HepG2 (cell line): Measurements from ENCODE around the gene ADCY1. TPM values are rescaled to one million over a fixed set of nuclear protein-coding genes. Genes with fewer than 3 reads are reported as not detected.
A peak's percentile ranks its signal among the peaks of the same experiment; 100 is the strongest.

Experiments
- CEBPG ChIP-seq: IDR thresholded peaks from 2 replicates; pipeline ENCODE4 v1.6.1; 2016
- ETV5 ChIP-seq: IDR thresholded peaks from 2 replicates; pipeline ENCODE4 v1.6.1; 2018; ENCODE audit warnings: missing biosample characterization, missing genetic modification reagents, inconsistent platforms, borderline replicate concordance
- GABPB1 ChIP-seq: IDR thresholded peaks from 2 replicates; pipeline ENCODE4 v1.6.1; 2016; ENCODE audit warnings: mild to moderate bottlenecking, missing genetic modification reagents, moderate library complexity, missing compliant biosample characterization
- GTF2F1 ChIP-seq: fragments of 150-350 bp; IDR thresholded peaks from 2 replicates; pipeline ENCODE4 v1.6.1; 2014; ENCODE audit warnings: low read length
- HNF4A ChIP-seq: sonication (generic); formaldehyde crosslinking; IDR thresholded peaks from 2 replicates; pipeline ENCODE4 v1.4.0; 2020; ENCODE audit warnings: missing genetic modification reagents
- MTF2 ChIP-seq: sonication (generic); formaldehyde crosslinking; IDR thresholded peaks from 2 replicates; pipeline ENCODE4 v1.5.0; 2020; ENCODE audit warnings: missing genetic modification reagents, borderline replicate concordance
- NAIF1 ChIP-seq: sonication (generic); formaldehyde crosslinking; IDR thresholded peaks from 2 replicates; pipeline ENCODE4 v1.5.0; 2020; ENCODE audit warnings: mild to moderate bottlenecking, missing genetic modification reagents, borderline replicate concordance
- NFE2L1 ChIP-seq: sonication (generic); formaldehyde crosslinking; IDR thresholded peaks from 2 replicates; pipeline ENCODE4 v1.4.0; 2020; ENCODE audit warnings: missing genetic modification reagents, mild to moderate bottlenecking, borderline replicate concordance
- PBX3 ChIP-seq: sonication (generic); formaldehyde crosslinking; IDR thresholded peaks from 2 replicates; pipeline ENCODE4 v1.8.1; 2023; ENCODE audit warnings: missing genetic modification reagents, inconsistent platforms, borderline replicate concordance
- PITX1 ChIP-seq: sonication (generic); formaldehyde crosslinking; IDR thresholded peaks from 2 replicates; pipeline ENCODE4 v1.5.1; 2020; ENCODE audit warnings: mild to moderate bottlenecking, missing genetic modification reagents
- PPARG ChIP-seq: conservative IDR thresholded peaks from 2 replicates; pipeline ENCODE4 v1.6.1; 2016; ENCODE audit warnings: missing biosample characterization, missing genetic modification reagents
- RBFOX2 ChIP-seq: fragments of 200-400 bp; formaldehyde crosslinking; IDR thresholded peaks from 2 replicates; pipeline ENCODE4 v1.6.1; 2017; ENCODE audit warnings: low read depth, mild to moderate bottlenecking, low read length
- SCMH1 ChIP-seq: sonication (generic); formaldehyde crosslinking; IDR thresholded peaks from 2 replicates; pipeline ENCODE4 v1.9.0; 2021; ENCODE audit warnings: missing genetic modification reagents, mild to moderate bottlenecking, borderline replicate concordance
- SKI ChIP-seq: fragments of 450-650 bp; IDR thresholded peaks from one replicate; pipeline ENCODE4 v1.6.1; 2018; ENCODE audit warnings: mild to moderate bottlenecking; ENCODE audit not compliant: partially characterized antibody
- STAT5B ChIP-seq: sonication (generic); formaldehyde crosslinking; IDR thresholded peaks from 2 replicates; pipeline ENCODE4 v1.4.0; 2020; ENCODE audit warnings: missing genetic modification reagents
- TEAD3 ChIP-seq: optimal IDR thresholded peaks from 2 replicates; pipeline ENCODE3; 2016; ENCODE audit warnings: borderline replicate concordance
- ZC3H4 ChIP-seq: sonication (generic); formaldehyde crosslinking; IDR thresholded peaks from 2 replicates; pipeline ENCODE4 v1.4.0; 2020; ENCODE audit warnings: missing genetic modification reagents, borderline replicate concordance
- ZNF18 ChIP-seq: sonication (generic); formaldehyde crosslinking; IDR thresholded peaks from 2 replicates; pipeline ENCODE4 v1.8.0; 2022; ENCODE audit warnings: mild to moderate bottlenecking, missing genetic modification reagents; ENCODE audit not compliant: insufficient replicate concordance
- ZNF180 ChIP-seq: sonication (generic); formaldehyde crosslinking; IDR thresholded peaks from 2 replicates; pipeline ENCODE4 v1.4.0; 2020; ENCODE audit warnings: low read depth, missing genetic modification reagents, borderline replicate concordance
- ZNF296 ChIP-seq: sonication (generic); formaldehyde crosslinking; conservative IDR thresholded peaks from 2 replicates; pipeline ENCODE4 v1.5.0; 2020; ENCODE audit warnings: mild to moderate bottlenecking, missing genetic modification reagents
- ZNF30 ChIP-seq: sonication (generic); formaldehyde crosslinking; IDR thresholded peaks from 2 replicates; pipeline ENCODE4 v1.5.0; 2020; ENCODE audit warnings: mild to moderate bottlenecking, missing genetic modification reagents
- ZNF576 ChIP-seq: sonication (generic); formaldehyde crosslinking; IDR thresholded peaks from 2 replicates; pipeline ENCODE4 v1.4.0; 2020; ENCODE audit warnings: mild to moderate bottlenecking, missing genetic modification reagents
- ZNF598 ChIP-seq: sonication (generic); formaldehyde crosslinking; IDR thresholded peaks from 2 replicates; pipeline ENCODE4 v1.5.1; 2020; ENCODE audit warnings: mild to moderate bottlenecking, missing genetic modification reagents, borderline replicate concordance
- ZNF652 ChIP-seq: IDR thresholded peaks from 2 replicates; pipeline ENCODE4 v1.6.1; 2016; ENCODE audit warnings: low read depth, borderline replicate concordance
- ZNF790 ChIP-seq: sonication (generic); formaldehyde crosslinking; IDR thresholded peaks from 2 replicates; pipeline ENCODE4 v1.8.0; 2022; ENCODE audit warnings: missing genetic modification reagents, mild to moderate bottlenecking, borderline replicate concordance
- polyA plus RNA-seq, 8 experiments: library from polyadenylated mRNA; depleted of rRNA in 3 of 8; stranded (reverse) in 7 of 8; unstranded in 1 of 8; fragments of >200 nt; fragmentation: Illumina TruSeq in 4 of 8; extraction: Trizol in 4 of 8; gene quantifications; 2 replicates each; pipeline versions ENCODE4 v1.2.1 to v1.2.3, GENCODE V29; 2011 to 2016; ENCODE audit warnings: low read depth in 4 of 8, missing spikeins in 1 of 8, mixed read lengths in 1 of 8; ENCODE audit not compliant: insufficient read depth in 1 of 8
- total RNA-seq, 5 experiments: library from RNA; depleted of rRNA; stranded (reverse); fragments of >200 nt; fragmentation: Illumina TruSeq; extraction: Trizol; gene quantifications; 2 replicates each; pipeline ENCODE4 v1.2.3, GENCODE V29; 2016; ENCODE audit warnings: low read depth in 1 of 5
- TF ChIP-seq, protein P1 (sequence below): sonication (generic); formaldehyde crosslinking; IDR thresholded peaks from 2 replicates; pipeline ENCODE4 v1.8.0; 2022; ENCODE audit warnings: low read depth, missing genetic modification reagents
- TF ChIP-seq, protein P2 (sequence below): sonication (generic); formaldehyde crosslinking; IDR thresholded peaks from 2 replicates; pipeline ENCODE4 v1.8.0; 2022; ENCODE audit warnings: mild to moderate bottlenecking, missing genetic modification reagents, moderate library complexity

ADCY1 gene
- total and polyA plus RNA-seq, 2 of the 13 experiments (the other 11 are each of a cell fraction or from before 2014, with no cell fraction given), result 0.80 to 1.2 TPM

- TF ChIP-seq, protein P1, sequence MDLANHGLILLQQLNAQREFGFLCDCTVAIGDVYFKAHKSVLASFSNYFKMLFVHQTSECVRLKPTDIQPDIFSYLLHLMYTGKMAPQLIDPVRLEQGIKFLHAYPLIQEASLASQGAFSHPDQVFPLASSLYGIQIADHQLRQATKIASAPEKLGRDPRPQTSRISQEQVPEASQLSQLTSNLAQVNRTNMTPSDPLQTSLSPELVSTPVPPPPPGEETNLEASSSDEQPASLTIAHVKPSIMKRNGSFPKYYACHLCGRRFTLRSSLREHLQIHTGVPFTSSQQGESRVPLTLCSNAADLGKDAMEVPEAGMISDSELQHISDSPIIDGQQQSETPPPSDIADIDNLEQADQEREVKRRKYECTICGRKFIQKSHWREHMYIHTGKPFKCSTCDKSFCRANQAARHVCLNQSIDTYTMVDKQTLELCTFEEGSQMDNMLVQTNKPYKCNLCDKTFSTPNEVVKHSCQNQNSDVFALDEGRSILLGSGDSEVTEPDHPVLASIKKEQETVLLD (CRISPR knock-in tag), result no peak
- no peak for TF ChIP-seq ZNF18 (CRISPR knock-in tag)
- no peak for TF ChIP-seq ZC3H4
- TF ChIP-seq ETV5 (CRISPR knock-in tag), result peak; percentile 72; the same call in 1 of the 2 replicates
- no peak for TF ChIP-seq NFE2L1
- peak; percentile 90 for TF ChIP-seq HNF4A (CRISPR knock-in tag)
- peak; percentile 62 for TF ChIP-seq GABPB1 (CRISPR knock-in tag)
- TF ChIP-seq ZNF598, result no peak; the same call in 1 of the 2 replicates
- no peak for TF ChIP-seq ZNF790 (CRISPR knock-in tag)
- 0 out of 2 replicates have a peak, but pooled peaks have one; percentile 35 for TF ChIP-seq RBFOX2
- TF ChIP-seq SCMH1 (CRISPR knock-in tag), result no peak
- TF ChIP-seq, protein P2, sequence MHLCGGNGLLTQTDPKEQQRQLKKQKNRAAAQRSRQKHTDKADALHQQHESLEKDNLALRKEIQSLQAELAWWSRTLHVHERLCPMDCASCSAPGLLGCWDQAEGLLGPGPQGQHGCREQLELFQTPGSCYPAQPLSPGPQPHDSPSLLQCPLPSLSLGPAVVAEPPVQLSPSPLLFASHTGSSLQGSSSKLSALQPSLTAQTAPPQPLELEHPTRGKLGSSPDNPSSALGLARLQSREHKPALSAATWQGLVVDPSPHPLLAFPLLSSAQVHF (CRISPR knock-in tag), result peak; percentile 67; the same call in 1 of the 2 replicates
- TF ChIP-seq TEAD3, result peak; percentile 97
- TF ChIP-seq ZNF30, result no peak
- no peak for TF ChIP-seq NAIF1 (CRISPR knock-in tag)
- no peak for TF ChIP-seq ZNF180 (CRISPR knock-in tag)
- TF ChIP-seq PITX1 (CRISPR knock-in tag), result peak; percentile 87
- TF ChIP-seq STAT5B (CRISPR knock-in tag), result no peak
- TF ChIP-seq PPARG (CRISPR knock-in tag), result peak; percentile 82
- no peak for TF ChIP-seq ZNF296
- TF ChIP-seq GTF2F1, result no peak
- TF ChIP-seq MTF2 (CRISPR knock-in tag), result no peak
- peak; percentile 58; the same call in 1 of the 2 replicates for TF ChIP-seq ZNF652 (CRISPR knock-in tag)
- peak; percentile 95 for TF ChIP-seq CEBPG (CRISPR knock-in tag)
- no peak for TF ChIP-seq ZNF576 (CRISPR knock-in tag)
- peak; percentile 83 for TF ChIP-seq SKI
- no peak for TF ChIP-seq PBX3 (CRISPR knock-in tag)
Observed at GRCh38 chr7:45691155-45691656, 117.0 kb downstream of the ADCY1 start (continued).
